HepG2 (cell line): ENCODE measurements around the gene SOCS3. TPM values are rescaled to one million over a fixed set of nuclear protein-coding genes. Genes with fewer than 3 reads are reported as not detected.

Source experiments
- AHDC1 ChIP-seq: sonication (generic); formaldehyde crosslinking; IDR thresholded peaks from 2 replicates; pipeline ENCODE4 v1.5.1; 2020; ENCODE audit warnings: mild to moderate bottlenecking, missing genetic modification reagents, borderline replicate concordance
- EEA1 ChIP-seq: sonication (generic); formaldehyde crosslinking; IDR thresholded peaks from 2 replicates; pipeline ENCODE4 v1.5.1; 2020; ENCODE audit warnings: mild to moderate bottlenecking, missing genetic modification reagents, borderline replicate concordance
- ETV6 ChIP-seq: sonication (generic); formaldehyde crosslinking; conservative IDR thresholded peaks from 2 replicates; pipeline ENCODE4 v1.4.0; 2020; ENCODE audit warnings: missing genetic modification reagents
- GPN1 ChIP-seq: sonication (generic); formaldehyde crosslinking; IDR thresholded peaks from 2 replicates; pipeline ENCODE4 v1.5.1; 2020; ENCODE audit warnings: missing genetic modification reagents, borderline replicate concordance
- GTF2F1 ChIP-seq: fragments of 150-350 bp; IDR thresholded peaks from 2 replicates; pipeline ENCODE4 v1.6.1; 2014; ENCODE audit warnings: low read length
- SAFB2 ChIP-seq: sonication (generic); formaldehyde crosslinking; IDR thresholded peaks from 2 replicates; pipeline ENCODE4 v1.5.1; 2020; ENCODE audit warnings: missing genetic modification reagents, low read depth, mild to moderate bottlenecking, borderline replicate concordance
- SIX1 ChIP-seq: sonication (generic); formaldehyde crosslinking; IDR thresholded peaks from 2 replicates; pipeline ENCODE4 v1.4.0; 2020; ENCODE audit warnings: missing genetic modification reagents, borderline replicate concordance
- ZBTB33 ChIP-seq: sonication (generic); formaldehyde crosslinking; IDR thresholded peaks from 2 replicates; pipeline ENCODE4 v1.4.0; 2020; ENCODE audit warnings: missing genetic modification reagents
- ZFX ChIP-seq: sonication (generic); formaldehyde crosslinking; IDR thresholded peaks from 2 replicates; pipeline ENCODE4 v1.4.0; 2020; ENCODE audit warnings: mild to moderate bottlenecking, low read depth, missing genetic modification reagents, moderate library complexity
- ZNF142 ChIP-seq: sonication (generic); formaldehyde crosslinking; IDR thresholded peaks from 2 replicates; pipeline ENCODE4 v1.4.0; 2020; ENCODE audit warnings: missing genetic modification reagents
- ZNF234 ChIP-seq: sonication (generic); formaldehyde crosslinking; conservative IDR thresholded peaks from 2 replicates; pipeline ENCODE4 v1.5.1; 2020; ENCODE audit warnings: mild to moderate bottlenecking, missing genetic modification reagents
- ZNF264 ChIP-seq: sonication (generic); formaldehyde crosslinking; IDR thresholded peaks from 2 replicates; pipeline ENCODE4 v1.4.0; 2020; ENCODE audit warnings: missing genetic modification reagents
- ZNF331 ChIP-seq: sonication (generic); formaldehyde crosslinking; IDR thresholded peaks from 2 replicates; pipeline ENCODE4 v1.4.0; 2020; ENCODE audit warnings: missing genetic modification reagents
- ZNF749 ChIP-seq: sonication (generic); formaldehyde crosslinking; IDR thresholded peaks from 2 replicates; pipeline ENCODE4 v1.8.0; 2022; ENCODE audit warnings: mild to moderate bottlenecking, missing genetic modification reagents, moderate library complexity, borderline replicate concordance
- ZNF816 ChIP-seq: sonication (generic); formaldehyde crosslinking; IDR thresholded peaks from 2 replicates; pipeline ENCODE4 v1.8.0; 2022; ENCODE audit warnings: missing genetic modification reagents, mild to moderate bottlenecking, borderline replicate concordance
- polyA plus RNA-seq, 8 experiments: library from polyadenylated mRNA; depleted of rRNA in 3 of 8; stranded (reverse) in 7 of 8; unstranded in 1 of 8; fragments of >200 nt; fragmentation: Illumina TruSeq in 4 of 8; extraction: Trizol in 4 of 8; gene quantifications; 2 replicates each; pipeline versions ENCODE4 v1.2.1 to v1.2.3, GENCODE V29; 2011 to 2016; ENCODE audit warnings: low read depth in 4 of 8, missing spikeins in 1 of 8, mixed read lengths in 1 of 8; ENCODE audit not compliant: insufficient read depth in 1 of 8
- total RNA-seq, 5 experiments: library from RNA; depleted of rRNA; stranded (reverse); fragments of >200 nt; fragmentation: Illumina TruSeq; extraction: Trizol; gene quantifications; 2 replicates each; pipeline ENCODE4 v1.2.3, GENCODE V29; 2016; ENCODE audit warnings: low read depth in 1 of 5

The SOCS3 gene
- total and polyA plus RNA-seq, 2 of the 13 experiments (the other 11 are each of a cell fraction or from before 2014, with no cell fraction given) = 0.77 to 2.4 TPM

- TF ChIP-seq AHDC1 (CRISPR knock-in tag) (peak; percentile 89; the same call in 1 of the 2 replicates), ZNF816 (CRISPR knock-in tag) (0 out of 2 replicates have a peak, but pooled peaks have one; percentile 46), ETV6 (CRISPR knock-in tag) (no peak), ZNF142 (no peak), GTF2F1 (no peak), ZNF234 (CRISPR knock-in tag) (no peak), GPN1 (CRISPR knock-in tag) (no peak), ZNF749 (no peak), EEA1 (no peak), SIX1 (CRISPR knock-in tag) (peak; percentile 38; the same call in 1 of the 2 replicates), ZNF331 (CRISPR knock-in tag) (peak; percentile 10; the same call in 1 of the 2 replicates), ZNF264 (no peak), SAFB2 (CRISPR knock-in tag) (no peak), ZFX (CRISPR knock-in tag) (0 out of 2 replicates have a peak, but pooled peaks have one; percentile 27), ZBTB33 (CRISPR knock-in tag) (no peak)
These were observed 39.8 kb upstream of the SOCS3 start (continued) for GRCh38 chr17:78399693-78400144.
